Uterus (tissue), 4 donors: ENCODE data around the gene BRD2. TPM values are rescaled to one million over a fixed set of nuclear protein-coding genes. Genes with fewer than 3 reads are reported as not detected.
A peak's percentile ranks its signal among the peaks of the same experiment; 100 is the strongest.

ENCODE experiments used
- DNase-seq, 2 donors: peaks; one replicate each; pipeline ENCODE4 v3.0.0-alpha.2; 2019 to 2020
- H3K27ac ChIP-seq, 2 donors: fragments of 200-600 bp; sonication (generic); 1 replicate in 1 of 2; 2 replicates in 1 of 2; pipeline ENCODE4 v1.5.1; 2016 to 2018
- H3K27me3 ChIP-seq, 2 donors: fragments of 200-600 bp; sonication (generic); one replicate each; pipeline ENCODE4 v1.5.1; 2018 to 2019; ENCODE audit warnings: control low read depth in 1 of 2
- H3K36me3 ChIP-seq, 2 donors: fragments of 200-600 bp; sonication (generic); one replicate each; pipeline ENCODE4 v1.5.1; 2019; ENCODE audit warnings: control low read depth in 1 of 2
- H3K4me1 ChIP-seq, 2 donors: fragments of 200-600 bp; sonication (generic); one replicate each; pipeline ENCODE4 v1.5.1; 2018 to 2019; ENCODE audit warnings: control low read depth in 1 of 2
- H3K4me3 ChIP-seq, 2 donors: fragments of 200-600 bp; sonication (generic); 1 replicate in 1 of 2; 2 replicates in 1 of 2; pipeline ENCODE4 v1.5.1; 2018 to 2019; ENCODE audit warnings: mild to moderate bottlenecking in 1 of 2
- H3K9me3 ChIP-seq, 2 donors: fragments of 200-600 bp; sonication (generic); one replicate each; pipeline ENCODE4 v1.5.1; 2019; ENCODE audit warnings: control low read depth in 1 of 2
- CTCF ChIP-seq, 4 experiments: fragments of 200-600 bp in 2 of 4; fragments of 450-650 bp in 2 of 4; sonication (generic) in 2 of 4; IDR thresholded peaks; one replicate each; pipeline ENCODE4 v1.5.1; 2016 to 2019; ENCODE audit warnings: antibody characterized with exemption in 4 of 4, mild to moderate bottlenecking in 2 of 4, moderate library complexity in 1 of 4
- POLR2A ChIP-seq, 2 donors: fragments of 450-650 bp; IDR thresholded peaks; one replicate each; pipeline ENCODE4 v1.6.1; 2016; ENCODE audit warnings: antibody characterized with exemption in 2 of 2, mild to moderate bottlenecking in 1 of 2, moderate library complexity in 1 of 2
- intact Hi-C: fragments of 100-400 bp; cut with DNase I; formaldehyde crosslinking; loops from one replicate; pipeline ENCODE4 v1.15.1; 2023; ENCODE audit warnings: low total_unique reads
- total RNA-seq, 4 donors: library from RNA; depleted of rRNA in 3 of 4; stranded (reverse); fragments of >200 nt in 3 of 4; gene quantifications; one replicate each; pipeline versions ENCODE4 v1.1.0 to v1.2.4, GENCODE V29; 2014 to 2023
- donor health status: DM: yes; HTN: yes; CAD: no.

Gene BRD2
- total RNA-seq: 100 to 1,000 TPM in 2 of 4 donors, 10 to 100 TPM in 2; 42.5 to 202 (median 120) TPM

GRCh38 chr6:32968093-32968866 lies at the start of gene BRD2:
Gene BRD2 (plus strand): TSS chr6:32968594. CDS start chr6:32972899, 4,305 bp downstream.
- DNase-seq: peak; percentile 96 to 98
- Histone ChIP-seq H3K27ac (peak within 1 kb of the TSS; percentile 98 to 100), H3K36me3 (no peaks in the 10 kb centered on the region), H3K4me3 (peak within 1 kb of the TSS; percentile 84 to 87), H3K27me3 (no peaks in the 10 kb centered on the region), H3K4me1 (peaks cover 0 to 5% of the 10 kb centered on the region in 2 donors), H3K9me3 (no peaks in the 10 kb centered on the region)
- intact Hi-C loops: no loop called here
- TF ChIP-seq POLR2A (IDR thresholded peaks at IDR 0.05) (peak; percentile 88 to 97), CTCF (IDR thresholded peaks at IDR 0.05) (peak in 2 of 4 experiments; percentile 13 to 23)

- Histone ChIP-seq H3K27me3 (no peaks in the 10 kb centered on the region), H3K9me3 (no peaks in the 10 kb centered on the region), H3K27ac (no peak overlapping the region), H3K4me1 (no peaks in the 10 kb centered on the region), H3K4me3 (no peak overlapping the region), H3K36me3 (no peaks in the 10 kb centered on the region)
- intact Hi-C loops: no loop called here
- no peak for DNase-seq
- TF ChIP-seq POLR2A (IDR thresholded peaks at IDR 0.05) (no peak), CTCF (IDR thresholded peaks at IDR 0.05) (no peak)
Observed at GRCh38 chr6:32920715-32921114, 47.7 kb upstream of the BRD2 start.

- intact Hi-C loops: no loop called here
- H3K27me3 ChIP-seq: no peaks in the 10 kb centered on the region
- TF ChIP-seq CTCF (IDR thresholded peaks at IDR 0.05) (no peak), POLR2A (IDR thresholded peaks at IDR 0.05) (no peak)
- H3K27ac ChIP-seq: no peak overlapping the region
- no peaks in the 10 kb centered on the region for H3K4me1 ChIP-seq
- no peak overlapping the region for H3K4me3 ChIP-seq
- no peak for DNase-seq
- no peaks in the 10 kb centered on the region for H3K9me3 ChIP-seq
- no peaks in the 10 kb centered on the region for H3K36me3 ChIP-seq
Observed at GRCh38 chr6:32922083-32922482, 46.3 kb upstream of the BRD2 start.

- Histone ChIP-seq H3K9me3 (no peaks in the 10 kb centered on the region), H3K27ac (no peak overlapping the region), H3K4me1 (no peaks in the 10 kb centered on the region), H3K27me3 (no peaks in the 10 kb centered on the region), H3K36me3 (no peaks in the 10 kb centered on the region), H3K4me3 (no peak overlapping the region)
- no peak for TF ChIP-seq CTCF (IDR thresholded peaks at IDR 0.05)
- no peak for TF ChIP-seq POLR2A (IDR thresholded peaks at IDR 0.05)
- intact Hi-C loops: loop anchor here (10.0 kb wide), 2 partner anchors 46 to 54 kb away; no protein-coding TSS in a partner anchor
- no peak for DNase-seq
Observed at GRCh38 chr6:32931211-32931610, 37.2 kb upstream of the BRD2 start.

GRCh38 chr6:32932132-32932868 lies 36.1 kb upstream of the BRD2 start:
- no peak for DNase-seq
- H3K9me3 ChIP-seq: no peaks in the 10 kb centered on the region
- intact Hi-C loops: loop anchor here (10.0 kb wide), 2 partner anchors 47 to 53 kb away; no protein-coding TSS in a partner anchor
- no peaks in the 10 kb centered on the region for H3K36me3 ChIP-seq
- H3K27me3 ChIP-seq: no peaks in the 10 kb centered on the region
- no peak overlapping the region for H3K4me3 ChIP-seq
- H3K27ac ChIP-seq: no peak overlapping the region
- TF ChIP-seq CTCF (IDR thresholded peaks at IDR 0.05) (no peak), POLR2A (IDR thresholded peaks at IDR 0.05) (no peak)
- H3K4me1 ChIP-seq: no peaks in the 10 kb centered on the region
